Stimulated activated CD4-positive, alpha-beta T cell treated with anti-CD3 and anti-CD28 coated beads, TNF-alpha, amount 100 ng/mL, for 1 hour (primary cell): ENCODE results near the gene TMX3.

Experiments
- DNase-seq, 3 donors: peaks; one replicate each; pipeline ENCODE4 v3.0.0-alpha.2; 2020; ENCODE audit warnings: low read depth in 3 of 3, low spot score in 1 of 3

The TMX3 gene

DNA sequence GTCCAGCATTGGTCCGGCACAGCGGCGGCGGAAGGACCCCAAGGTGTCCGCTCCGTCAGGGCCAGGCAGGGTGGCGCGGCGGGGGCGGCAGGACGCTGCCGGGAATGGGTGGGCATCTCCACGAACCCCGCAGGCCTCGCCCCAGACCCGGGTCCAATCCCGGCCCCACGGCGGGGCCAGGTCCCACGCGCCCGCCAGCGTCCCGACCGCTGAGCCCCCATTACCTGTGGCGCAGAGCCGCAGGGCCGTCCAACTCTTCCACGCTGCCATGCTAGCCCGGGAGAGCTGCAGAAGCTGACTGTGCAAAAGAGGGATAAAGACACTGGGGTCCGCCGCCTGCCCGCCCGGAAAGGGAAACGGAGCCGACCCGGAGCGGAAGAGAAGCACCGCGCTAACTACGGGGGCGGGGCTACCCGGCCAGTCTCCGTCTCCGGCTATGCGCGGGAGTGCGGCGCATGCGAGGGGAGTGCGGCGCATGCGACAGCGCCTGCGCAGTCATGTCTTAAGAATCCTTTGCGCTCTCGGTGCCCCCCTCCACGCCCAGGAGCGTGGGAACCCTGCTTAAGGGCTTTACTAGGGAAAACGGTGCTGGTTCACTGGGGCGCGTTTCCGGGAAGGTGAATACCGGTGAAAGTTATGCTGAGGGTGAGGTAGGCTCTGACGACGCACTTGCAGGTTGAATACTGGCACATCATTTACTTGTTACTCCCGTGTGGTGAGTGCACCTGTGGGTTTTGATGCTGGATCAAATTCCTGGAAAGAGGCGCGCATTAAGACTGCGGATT lies at the start of gene TMX3:
Gene TMX3, minus strand, starts transcription at position 397 of the 785 bp plus-strand sequence. Its CDS starts 127 bp downstream, at position 270.
- DNase-seq: peak; percentile 74 to 87 (median 81)

DNA sequence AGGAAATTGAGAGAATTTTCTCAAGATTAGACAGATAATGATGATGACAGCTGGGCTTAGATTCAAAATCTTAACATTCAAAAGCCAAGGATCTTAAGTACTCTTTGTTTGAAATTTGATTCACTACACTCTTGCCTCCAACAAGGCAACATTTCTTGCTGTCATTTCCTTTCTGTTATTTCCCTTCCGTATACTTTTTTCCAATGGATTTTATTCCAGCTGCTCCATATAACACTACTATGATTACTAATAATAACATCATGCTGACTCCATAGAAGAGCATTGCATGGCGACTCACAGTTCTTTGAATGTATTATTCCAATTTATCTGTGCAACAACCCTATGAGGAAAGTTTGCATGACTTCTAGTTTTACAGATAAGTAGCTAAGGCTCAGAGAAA lies 49.1 kb upstream of the TMX3 start:
- DNase-seq: no peak

- DNase-seq: no peak
Measured at GRCh38 chr18:68763083-68763482, 48.2 kb upstream of the TMX3 start.

DNA sequence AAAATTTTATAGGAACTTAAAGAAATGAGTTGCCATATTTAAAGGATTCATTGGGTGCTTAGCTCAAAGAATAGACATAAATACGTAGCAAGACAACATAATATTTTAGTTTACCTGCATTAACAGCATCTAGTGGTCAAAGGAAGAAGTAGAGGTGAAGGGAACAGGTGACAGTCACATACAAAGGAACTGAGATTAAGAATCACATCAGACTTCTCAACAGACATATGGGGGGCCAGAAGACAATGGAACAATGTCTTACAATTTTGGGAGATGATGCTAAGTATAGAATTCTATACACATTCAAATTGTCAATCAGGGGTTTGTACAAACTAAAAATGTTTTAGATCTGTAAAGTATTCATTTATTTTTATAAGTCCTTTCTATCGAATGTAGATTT lies 44.4 kb upstream of the TMX3 start:
- no peak for DNase-seq

DNA sequence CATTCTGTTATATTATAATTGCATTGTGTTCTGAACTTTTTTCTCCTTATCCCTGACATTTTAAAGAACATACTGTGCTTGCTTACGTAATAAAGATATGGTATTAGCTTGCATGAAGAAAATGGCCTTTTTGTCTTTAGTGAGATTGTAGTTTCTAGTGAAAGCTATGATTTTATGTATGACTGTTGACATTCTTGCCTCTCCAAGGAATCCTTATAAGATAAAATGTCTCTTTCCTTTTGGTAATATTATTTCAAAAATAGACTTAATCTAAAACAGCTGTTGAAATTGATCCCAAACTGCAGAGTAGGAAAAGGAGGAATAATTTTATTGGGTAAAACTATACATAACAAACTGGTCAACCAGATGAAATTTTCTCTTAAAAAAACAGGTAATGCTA lies 42.2 kb upstream of the TMX3 start:
- no peak for DNase-seq

- DNase-seq: no peak
Measured at GRCh38 chr18:68742206-68742605, 27.3 kb upstream of the TMX3 start.

GRCh38 chr18:68740966-68741365 lies 26.1 kb upstream of the TMX3 start:
- no peak for DNase-seq

DNA sequence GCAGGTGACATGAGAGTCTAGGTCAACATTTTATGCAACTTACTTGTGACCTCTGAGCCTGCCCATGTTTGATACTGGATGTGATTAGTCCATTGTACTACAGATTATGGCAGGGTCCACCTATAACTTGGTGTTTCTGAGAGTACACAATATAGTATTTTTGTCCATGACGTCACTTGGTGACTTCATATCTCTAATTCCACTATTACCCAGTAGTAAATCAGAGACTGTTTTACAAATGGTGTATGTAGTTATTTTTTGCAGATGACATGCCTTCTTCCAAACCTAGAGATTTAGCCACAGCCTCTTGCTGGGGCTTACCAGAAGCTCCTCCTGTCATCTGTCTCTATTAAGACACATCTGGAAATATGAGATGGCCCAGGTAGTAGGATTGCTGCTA lies 24.6 kb upstream of the TMX3 start:
- DNase-seq: no peak

DNA sequence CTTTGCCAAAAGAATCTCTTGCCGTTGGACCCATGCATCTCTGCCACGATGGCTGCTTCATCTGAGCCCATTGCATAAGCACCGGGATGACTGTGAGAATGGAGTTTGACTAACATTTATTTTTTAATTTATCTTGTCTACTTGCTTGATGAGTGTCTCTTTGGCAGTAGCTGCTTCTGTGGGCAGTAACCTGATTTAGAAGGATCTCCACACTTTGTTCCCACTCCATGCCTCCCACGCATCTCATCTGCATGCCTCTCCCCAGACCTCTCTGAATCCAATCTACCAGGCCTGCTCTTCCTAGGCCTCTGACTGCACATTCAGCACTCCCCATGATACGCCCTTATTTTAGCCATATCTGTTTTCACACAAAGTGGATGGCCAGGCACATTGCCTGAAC lies 23.7 kb upstream of the TMX3 start:
- DNase-seq: no peak

- no peak for DNase-seq
Measured at GRCh38 chr18:68735483-68736343, 20.8 kb upstream of the TMX3 start.

DNA sequence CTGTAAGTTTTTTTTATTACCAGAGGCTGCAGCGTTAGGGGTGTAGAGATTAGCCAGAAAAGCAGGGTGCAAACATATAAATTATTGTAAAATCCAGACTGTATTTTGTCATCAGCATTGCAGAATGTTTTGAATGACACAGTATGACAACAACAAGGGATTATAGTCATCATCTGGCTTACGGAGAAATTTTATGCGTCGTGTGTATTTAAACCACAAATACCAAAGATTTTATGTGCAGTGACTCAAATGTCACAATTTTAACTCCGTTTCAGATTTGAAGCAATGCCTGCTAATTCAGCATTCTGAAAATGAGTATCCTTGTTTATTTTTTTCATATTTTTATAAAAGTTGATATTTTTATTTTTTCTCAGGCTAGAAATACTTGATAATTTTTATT lies 19.4 kb upstream of the TMX3 start:
- DNase-seq: no peak

- no peak for DNase-seq
Measured at GRCh38 chr18:68733707-68734106, 18.8 kb upstream of the TMX3 start.

DNA sequence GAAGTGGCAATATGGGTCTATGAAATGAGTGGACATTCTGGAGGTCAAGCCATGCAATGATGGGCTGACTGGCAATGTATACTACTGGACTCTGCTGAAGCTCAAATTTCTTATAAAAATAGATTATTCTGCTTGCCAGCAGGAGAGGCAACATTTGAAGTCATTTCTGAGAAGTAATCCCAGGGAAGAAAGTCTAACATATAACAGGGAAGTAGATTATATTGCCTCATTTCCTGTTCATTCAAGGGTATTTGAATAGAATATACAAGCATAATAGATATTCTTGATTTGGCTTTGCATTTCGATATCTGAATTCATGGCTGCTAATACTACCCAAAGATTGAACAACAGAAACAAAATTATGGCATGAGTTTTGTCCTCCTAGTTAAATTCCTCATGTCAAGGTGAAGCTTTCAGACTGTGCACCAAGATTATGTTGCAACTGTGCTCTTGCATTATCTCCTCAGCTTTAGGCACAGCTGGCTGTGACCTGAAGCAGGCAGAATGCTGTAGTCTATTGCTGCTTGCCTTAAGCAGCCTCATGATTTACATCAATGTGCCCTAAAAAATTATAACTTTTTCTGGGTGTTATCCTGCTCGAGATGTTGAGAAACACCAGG lies 13.3 kb upstream of the TMX3 start:
- DNase-seq: no peak

DNA sequence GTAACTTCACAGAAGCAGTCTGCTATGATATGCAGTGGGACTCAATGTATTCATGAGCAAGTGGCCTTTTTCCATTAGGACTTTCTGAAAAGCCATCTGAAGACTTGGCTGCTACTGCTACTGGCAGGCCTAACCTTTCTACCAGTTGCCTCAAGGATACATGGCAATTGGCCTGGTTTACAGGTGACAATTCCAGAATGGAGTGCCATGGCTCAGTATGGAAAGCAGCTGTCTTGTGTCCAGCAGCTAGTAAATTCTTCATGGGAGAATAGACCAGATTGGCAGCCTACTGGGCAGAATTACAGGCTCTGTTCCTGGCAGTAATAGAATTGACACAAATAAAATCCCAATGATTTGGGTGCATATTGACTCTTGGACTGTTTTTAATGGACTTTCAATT lies 12.6 kb upstream of the TMX3 start:
- no peak for DNase-seq

DNA sequence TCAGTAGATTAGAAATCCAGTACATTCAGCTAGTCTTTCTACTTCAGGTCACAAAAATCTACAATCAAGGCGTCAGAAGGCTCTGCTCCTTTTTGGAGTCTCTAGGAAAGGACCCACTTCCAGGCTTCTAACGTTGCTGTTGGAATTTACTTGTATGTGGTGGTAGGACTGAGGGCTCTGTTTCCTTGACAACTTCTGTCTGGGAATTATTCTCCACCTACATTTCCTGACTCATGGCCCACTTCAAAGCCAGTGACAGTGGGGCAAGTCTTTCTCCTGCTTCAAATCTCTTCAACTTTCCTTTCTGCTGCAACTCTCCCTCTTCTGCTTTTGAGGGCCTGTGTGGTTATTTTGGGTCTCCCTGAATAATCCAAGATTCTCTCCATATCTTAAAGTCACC lies 10.4 kb upstream of the TMX3 start:
- DNase-seq: no peak

DNA sequence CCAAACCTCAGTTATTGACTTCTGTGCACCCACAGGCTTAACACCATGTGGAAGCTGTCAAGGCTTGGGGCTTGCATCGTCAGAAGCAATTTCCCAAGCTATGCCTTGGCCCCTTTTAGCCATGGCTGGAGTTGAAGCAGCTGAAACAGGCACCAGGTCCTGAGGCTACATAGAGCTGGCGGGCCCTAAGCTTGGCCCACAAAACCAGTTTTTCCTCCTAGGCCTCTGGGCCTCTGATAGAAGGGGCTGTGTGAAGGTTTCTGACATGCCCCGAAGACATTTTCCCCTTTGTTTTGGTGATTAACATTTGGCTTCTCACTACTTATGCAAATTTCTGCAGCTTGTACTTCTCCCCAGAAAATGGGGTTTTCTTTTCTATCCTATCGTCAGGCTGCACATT lies 9.1 kb upstream of the TMX3 start:
- DNase-seq: no peak

GRCh38 chr18:68723539-68723938 lies 8.6 kb upstream of the TMX3 start:
- DNase-seq: no peak

GRCh38 chr18:68722821-68723220 lies 7.9 kb upstream of the TMX3 start:
- no peak for DNase-seq

- DNase-seq: no peak
Measured at GRCh38 chr18:68721681-68722583, 7.0 kb upstream of the TMX3 start.

GRCh38 chr18:68714366-68714711 lies 569 bp downstream of the TMX3 start:
- DNase-seq: peak in 1 of 3 donors; percentile 8

GRCh38 chr18:68713796-68714195 lies 1.1 kb downstream of the TMX3 start:
- no peak for DNase-seq
